PFSK-1 (cell line): Measurements from ENCODE around the gene NAA16.

Source experiments
- POLR2AphosphoS5 ChIP-seq: IDR thresholded peaks from 2 replicates; pipeline ENCODE4 v1.6.1; 2012; ENCODE audit warnings: low read depth, mild to moderate bottlenecking, control low read depth, low read length, moderate library complexity
- SIN3A ChIP-seq: IDR thresholded peaks from 2 replicates; pipeline ENCODE4 v1.6.1; 2012; ENCODE audit warnings: mild to moderate bottlenecking, low read length, moderate library complexity, borderline replicate concordance; ENCODE audit not compliant: insufficient read depth
- TAF1 ChIP-seq: IDR thresholded peaks from 2 replicates; pipeline ENCODE4 v1.6.1; 2012; ENCODE audit warnings: low read length, control low read depth, borderline replicate concordance; ENCODE audit not compliant: insufficient read depth
- TF ChIP-seq, protein P1 (sequence below), 2 experiments: IDR thresholded peaks; 2 replicates each; pipeline versions ENCODE4 v1.6.1 to v1.8.0; 2011 to 2012; ENCODE audit warnings: low read depth in 2 of 2, low read length in 2 of 2, control low read depth in 1 of 2, inconsistent platforms in 1 of 2, mild to moderate bottlenecking in 1 of 2, moderate library complexity in 1 of 2; ENCODE audit not compliant: insufficient read depth in 1 of 2

DNA sequence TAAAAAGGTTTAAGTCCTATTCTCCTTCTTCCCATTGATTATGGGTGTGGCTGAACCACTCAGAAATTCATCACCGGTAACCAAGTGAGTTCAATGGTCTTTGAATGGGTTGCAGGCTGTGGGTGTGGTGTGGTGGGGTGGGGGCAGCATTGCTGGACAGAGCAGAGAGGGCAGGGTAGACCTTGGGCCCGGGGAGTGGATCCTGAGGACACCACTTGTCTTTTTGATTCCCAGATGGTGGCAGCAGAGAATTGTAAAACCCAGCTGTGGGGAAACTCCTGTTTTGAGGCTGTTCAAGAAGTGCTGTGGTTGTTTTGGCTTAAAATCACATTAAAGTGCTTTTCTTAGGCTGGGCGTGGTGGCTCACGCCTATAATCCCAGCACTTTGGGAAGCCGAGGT lies 100.5 kb downstream of the NAA16 start:
- TF ChIP-seq POLR2AphosphoS5 = no peak
- TF ChIP-seq SIN3A = no peak
- no peak for TF ChIP-seq TAF1
- TF ChIP-seq, protein P1, sequence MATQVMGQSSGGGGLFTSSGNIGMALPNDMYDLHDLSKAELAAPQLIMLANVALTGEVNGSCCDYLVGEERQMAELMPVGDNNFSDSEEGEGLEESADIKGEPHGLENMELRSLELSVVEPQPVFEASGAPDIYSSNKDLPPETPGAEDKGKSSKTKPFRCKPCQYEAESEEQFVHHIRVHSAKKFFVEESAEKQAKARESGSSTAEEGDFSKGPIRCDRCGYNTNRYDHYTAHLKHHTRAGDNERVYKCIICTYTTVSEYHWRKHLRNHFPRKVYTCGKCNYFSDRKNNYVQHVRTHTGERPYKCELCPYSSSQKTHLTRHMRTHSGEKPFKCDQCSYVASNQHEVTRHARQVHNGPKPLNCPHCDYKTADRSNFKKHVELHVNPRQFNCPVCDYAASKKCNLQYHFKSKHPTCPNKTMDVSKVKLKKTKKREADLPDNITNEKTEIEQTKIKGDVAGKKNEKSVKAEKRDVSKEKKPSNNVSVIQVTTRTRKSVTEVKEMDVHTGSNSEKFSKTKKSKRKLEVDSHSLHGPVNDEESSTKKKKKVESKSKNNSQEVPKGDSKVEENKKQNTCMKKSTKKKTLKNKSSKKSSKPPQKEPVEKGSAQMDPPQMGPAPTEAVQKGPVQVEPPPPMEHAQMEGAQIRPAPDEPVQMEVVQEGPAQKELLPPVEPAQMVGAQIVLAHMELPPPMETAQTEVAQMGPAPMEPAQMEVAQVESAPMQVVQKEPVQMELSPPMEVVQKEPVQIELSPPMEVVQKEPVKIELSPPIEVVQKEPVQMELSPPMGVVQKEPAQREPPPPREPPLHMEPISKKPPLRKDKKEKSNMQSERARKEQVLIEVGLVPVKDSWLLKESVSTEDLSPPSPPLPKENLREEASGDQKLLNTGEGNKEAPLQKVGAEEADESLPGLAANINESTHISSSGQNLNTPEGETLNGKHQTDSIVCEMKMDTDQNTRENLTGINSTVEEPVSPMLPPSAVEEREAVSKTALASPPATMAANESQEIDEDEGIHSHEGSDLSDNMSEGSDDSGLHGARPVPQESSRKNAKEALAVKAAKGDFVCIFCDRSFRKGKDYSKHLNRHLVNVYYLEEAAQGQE (IDR thresholded peaks at IDR 0.05; ENCODE audit: insufficient read depth in 1 of 2, low read depth in 2 of 2, low read length in 2 of 2) = no peak
